H1 (cell line): ENCODE data around the gene VWF. TPM values are rescaled to one million over a fixed set of nuclear protein-coding genes. Genes with fewer than 3 reads are reported as not detected.

Source experiments
- CTCF ChIA-PET: fragments of 300-600 bp; sonication (Branson Sonifier 250); formaldehyde crosslinking; loops from one replicate; lab custom pipeline; 2021; ENCODE audit not compliant: partially characterized antibody; lab: Charles Lee
- POLR2A ChIA-PET: fragments of 300-600 bp; sonication (Branson Sonifier 250); formaldehyde crosslinking; loops from one replicate; lab custom pipeline; 2021; ENCODE audit warnings: inconsistent platforms; ENCODE audit not compliant: partially characterized antibody; lab: Charles Lee
- DNase-seq, 2 experiments: peaks; one replicate each; pipeline versions ENCODE4 v3.0.0 to v3.0.0-alpha.2; 2010 to 2022; ENCODE audit warnings: low spot score in 2 of 2, low read depth in 1 of 2, mixed read lengths in 1 of 2
- FAIRE-seq: peaks from 2 replicates; lab custom pipeline; 2011; peaks lifted over from hg19 to GRCh38; lab: Jason Lieb, UNC
- H2AFZ ChIP-seq: 2 replicates; pipeline ENCODE4 v1.8.1; 2012; ENCODE audit warnings: low read length, inconsistent platforms
- H2AK5ac ChIP-seq: 2 replicates; pipeline ENCODE4 v1.6.1; 2013; ENCODE audit warnings: low read depth, low read length
- H2BK120ac ChIP-seq: replicated peaks from 2 replicates; pipeline ENCODE3; 2013; ENCODE audit warnings: low read depth, low read length, inconsistent platforms
- H2BK12ac ChIP-seq: 2 replicates; pipeline ENCODE4 v1.6.1; 2013; ENCODE audit warnings: low read depth, low read length
- H2BK15ac ChIP-seq: 2 replicates; pipeline ENCODE4 v1.6.1; 2013; ENCODE audit warnings: low read length
- H2BK20ac ChIP-seq: 2 replicates; pipeline ENCODE4 v1.6.1; 2013; ENCODE audit warnings: low read length
- H2BK5ac ChIP-seq: 2 replicates; pipeline ENCODE4 v1.6.1; 2013; ENCODE audit warnings: low read depth, low read length
- H3K14ac ChIP-seq: 2 replicates; pipeline ENCODE4 v1.6.1; 2013; ENCODE audit warnings: inconsistent platforms; ENCODE audit not compliant: insufficient read length
- H3K18ac ChIP-seq: 2 replicates; pipeline ENCODE4 v1.6.1; 2013; ENCODE audit warnings: low read length; ENCODE audit errors: extremely low read depth
- H3K23ac ChIP-seq: 2 replicates; pipeline ENCODE4 v1.6.1; 2013; ENCODE audit warnings: inconsistent platforms; ENCODE audit not compliant: insufficient read length
- H3K23me2 ChIP-seq: 2 replicates; pipeline ENCODE4 v1.6.1; 2013; ENCODE audit warnings: low read depth, low read length
- H3K27ac ChIP-seq: 2 replicates; pipeline ENCODE4 v1.6.1; 2011; ENCODE audit warnings: low read depth, low read length, inconsistent platforms
- H3K27me3 ChIP-seq, 4 experiments: replicated peaks in 1 of 4; 1 replicate in 1 of 4; 2 replicates in 3 of 4; pipeline versions ENCODE4 v1.6.1 to v1.8.1; 2011 to 2013; ENCODE audit warnings: low read length in 3 of 4, mild to moderate bottlenecking in 3 of 4, inconsistent platforms in 2 of 4, mixed read lengths in 2 of 4, moderate library complexity in 1 of 4; ENCODE audit not compliant: control insufficient read depth in 3 of 4, insufficient read depth in 3 of 4; ENCODE audit errors: extremely low read depth in 1 of 4
- H3K36me3 ChIP-seq, 4 experiments: 2 replicates each; pipeline versions ENCODE4 v1.6.1 to v1.8.1; 2011 to 2013; ENCODE audit warnings: mild to moderate bottlenecking in 4 of 4, low read length in 3 of 4, moderate library complexity in 2 of 4, control low read depth in 1 of 4, inconsistent platforms in 1 of 4; ENCODE audit not compliant: insufficient read depth in 4 of 4, control insufficient read depth in 2 of 4
- H3K4ac ChIP-seq: replicated peaks from 2 replicates; pipeline ENCODE3; 2013; ENCODE audit warnings: low read length, low read depth, mixed read lengths, inconsistent platforms; ENCODE audit not compliant: insufficient read length
- H3K4me1 ChIP-seq, 4 experiments: replicated peaks in 1 of 4; 1 replicate in 1 of 4; 2 replicates in 3 of 4; pipeline versions ENCODE4 v1.6.1 to v1.8.1; 2011 to 2013; ENCODE audit warnings: low read length in 3 of 4, inconsistent platforms in 2 of 4, mixed read lengths in 1 of 4; ENCODE audit not compliant: insufficient read depth in 4 of 4, control insufficient read depth in 3 of 4
- H3K4me2 ChIP-seq, 2 experiments: 2 replicates each; pipeline versions ENCODE4 v1.6.1 to v1.8.1; 2011 to 2013; ENCODE audit warnings: low read depth in 2 of 2, low read length in 2 of 2, control low read depth in 1 of 2, inconsistent platforms in 1 of 2, mild to moderate bottlenecking in 1 of 2; ENCODE audit not compliant: insufficient read depth in 1 of 2
- H3K4me3 ChIP-seq, 4 experiments: fragments of 200-600, 300-600 bp in 1 of 4; sonication (generic), shearing (Covaris generic), sonication (Bioruptor Twin) in 1 of 4; 2 replicates each; pipeline versions ENCODE4 v1.5.1 to v1.8.1; 2011 to 2016; ENCODE audit warnings: low read length in 4 of 4, low read depth in 3 of 4, control low read depth in 2 of 4, inconsistent platforms in 2 of 4, mild to moderate bottlenecking in 2 of 4, mixed read lengths in 1 of 4, moderate library complexity in 1 of 4; ENCODE audit not compliant: insufficient read depth in 2 of 4; ENCODE audit errors: extremely low read depth in 1 of 4
- H3K56ac ChIP-seq: replicated peaks from 2 replicates; pipeline ENCODE3; 2013; ENCODE audit warnings: low read depth, mild to moderate bottlenecking, mixed read lengths, low read length, inconsistent platforms; ENCODE audit not compliant: insufficient read length
- H3K79me1 ChIP-seq: 2 replicates; pipeline ENCODE4 v1.6.1; 2013; ENCODE audit warnings: low read depth, low read length, control low read depth
- H3K79me2 ChIP-seq, 2 experiments: 2 replicates each; pipeline versions ENCODE4 v1.6.1 to v1.8.1; 2012 to 2013; ENCODE audit warnings: low read length in 2 of 2, mild to moderate bottlenecking in 2 of 2, inconsistent platforms in 1 of 2; ENCODE audit not compliant: insufficient read depth in 2 of 2, control insufficient read depth in 1 of 2
- H3K9ac ChIP-seq, 4 experiments: replicated peaks in 1 of 4; 1 replicate in 1 of 4; 2 replicates in 3 of 4; pipeline versions ENCODE4 v1.6.1 to v1.8.1; 2011 to 2013; ENCODE audit warnings: low read depth in 3 of 4, low read length in 3 of 4, control low read depth in 2 of 4, mild to moderate bottlenecking in 2 of 4, moderate library complexity in 2 of 4, inconsistent platforms in 1 of 4; ENCODE audit errors: extremely low read depth in 1 of 4
- H3K9me3 ChIP-seq, 2 experiments: 2 replicates each; pipeline versions ENCODE4 v1.6.1 to v1.8.1; 2012 to 2013; ENCODE audit warnings: mild to moderate bottlenecking in 2 of 2, moderate library complexity in 2 of 2, control low read depth in 1 of 2, inconsistent platforms in 1 of 2, low read depth in 1 of 2, low read length in 1 of 2, mixed read lengths in 1 of 2; ENCODE audit not compliant: insufficient read depth in 2 of 2
- H4K20me1 ChIP-seq, 2 experiments: replicated peaks in 1 of 2; 2 replicates each; pipeline versions ENCODE3 to v1.8.1; 2011 to 2013; ENCODE audit warnings: inconsistent platforms in 2 of 2, low read length in 2 of 2, mild to moderate bottlenecking in 1 of 2; ENCODE audit not compliant: insufficient read depth in 2 of 2, control insufficient read depth in 1 of 2
- H4K5ac ChIP-seq: 2 replicates; pipeline ENCODE4 v1.6.1; 2013; ENCODE audit warnings: low read length, low read depth, mixed read lengths, inconsistent platforms; ENCODE audit not compliant: insufficient read length
- H4K8ac ChIP-seq: 2 replicates; pipeline ENCODE4 v1.8.0; 2013; ENCODE audit warnings: mild to moderate bottlenecking, moderate library complexity, low read length, inconsistent platforms; ENCODE audit not compliant: insufficient read depth; ENCODE audit errors: extremely low read depth
- H4K91ac ChIP-seq: replicated peaks from 2 replicates; pipeline ENCODE3; 2013; ENCODE audit warnings: low read length, mixed read lengths, inconsistent platforms; ENCODE audit not compliant: insufficient read length
- WGBS, 2 experiments: shearing (Covaris generic) in 1 of 2; methylation state at CpG; one replicate each; pipeline versions ENCODE4 v1.1.6 to v1.1.7; 2013 to 2015; ENCODE audit warnings: low lambda C conversion rate in 2 of 2, mixed read lengths in 2 of 2, inconsistent platforms in 1 of 2, low coverage in 1 of 2, missing lambda C conversion rate in 1 of 2; ENCODE audit not compliant: insufficient replicate concordance in 2 of 2, insufficient coverage in 1 of 2, insufficient read length in 1 of 2; ENCODE audit errors: extremely low coverage in 1 of 2, missing lambda C conversion rate in 1 of 2; 5-methylcytosine and 5-hydroxymethylcytosine counted together
- polyA plus RNA-seq, 7 experiments: library from polyadenylated mRNA; depleted of rRNA in 3 of 7; stranded (reverse) in 5 of 7; unstranded in 2 of 7; fragments of >200 nt in 5 of 7; fragments of 200-250 nt in 2 of 7; gene quantifications; 1 replicate in 5 of 7; 2 replicates in 1 of 7; 4 replicates in 1 of 7; pipeline versions ENCODE4 v1.2.1 to v1.2.3, GENCODE V29; 2011 to 2013; ENCODE audit warnings: missing spikeins in 2 of 7, mixed read lengths in 2 of 7
- total RNA-seq: library from RNA; stranded (reverse); fragmentation: NEBNext Ultra II Directional; extraction: Animal tissue kit (Norgen Biotek cat#: 25700); gene quantifications from 2 replicates; pipeline ENCODE4 v1.2.1, GENCODE V29; 2021

VWF gene
- total and polyA plus RNA-seq, 2 of the 8 experiments (the other 6 are each of a cell fraction or from before 2014, with no cell fraction given), result 0.39 to 0.60 TPM

- no peak overlapping the region for H3K9ac ChIP-seq
- no peak overlapping the region for H3K23ac ChIP-seq
- FAIRE-seq (no peak), DNase-seq (no peak)
- no peaks in the 10 kb centered on the region for H4K20me1 ChIP-seq
- no peaks in the 10 kb centered on the region for H3K36me3 ChIP-seq
- H2AFZ ChIP-seq, result no peak overlapping the region
- H2BK120ac ChIP-seq, result no peak overlapping the region
- no peak overlapping the region for H2BK12ac ChIP-seq
- no peak overlapping the region for H3K4ac ChIP-seq
- CTCF ChIA-PET, result interaction anchor here (0.7 kb wide), 1 partner anchor 93 kb away, joined by 3 read pairs; no protein-coding TSS in a partner anchor
- H3K27me3 ChIP-seq, result no peaks in the 10 kb centered on the region
- no peaks in the 10 kb centered on the region for H3K9me3 ChIP-seq
- POLR2A ChIA-PET, result no interaction called here
- H3K4me3 ChIP-seq, result no peak overlapping the region
- 94% methylated on average over 4 of the region's 4 CpGs; no CpG with 5 or more reads in 1 of the 2 experiments for WGBS, 2 experiments
- no peak overlapping the region for H3K18ac ChIP-seq
- H3K27ac ChIP-seq, result no peak overlapping the region
- no peak overlapping the region for H4K91ac ChIP-seq
- no peak overlapping the region for H2AK5ac ChIP-seq
- no peaks in the 10 kb centered on the region for H3K79me2 ChIP-seq
- no peak overlapping the region for H3K56ac ChIP-seq
- no peak overlapping the region for H2BK5ac ChIP-seq
- no peak overlapping the region for H3K14ac ChIP-seq
- H3K79me1 ChIP-seq, result no peaks in the 10 kb centered on the region
- H3K4me1 ChIP-seq, result no peaks in the 10 kb centered on the region; a peak in 2 of 7 replicates
- no peak overlapping the region for H2BK20ac ChIP-seq
- H4K8ac ChIP-seq, result no peak overlapping the region
- H3K4me2 ChIP-seq, result no peak overlapping the region
- no peak overlapping the region for H4K5ac ChIP-seq
- H3K23me2 ChIP-seq, result peaks cover 3% of the 10 kb centered on the region; the same call in 1 of the 2 replicates
- no peak overlapping the region for H2BK15ac ChIP-seq
Observed at GRCh38 chr12:6122201-6122600, 2.3 kb downstream of the VWF start.
